HEK293 (cell line): ENCODE results near the gene MED29.

Source experiments
- BCL11A ChIP-seq: fragments of 450-650 bp; formaldehyde crosslinking; IDR thresholded peaks from 2 replicates; pipeline ENCODE4 v1.5.1; 2016; ENCODE audit warnings: low read depth, missing biosample characterization, missing genetic modification characterization
- GFI1B ChIP-seq: fragments of 450-650 bp; formaldehyde crosslinking; IDR thresholded peaks from 2 replicates; pipeline ENCODE4 v1.5.1; 2016; ENCODE audit warnings: missing biosample characterization, missing genetic modification characterization
- KLF10 ChIP-seq: fragments of 450-650 bp; IDR thresholded peaks from 2 replicates; pipeline ENCODE4 v1.5.1; 2018; ENCODE audit warnings: missing biosample characterization, mild to moderate bottlenecking, missing genetic modification characterization
- KLF16 ChIP-seq: fragments of 450-650 bp; formaldehyde crosslinking; IDR thresholded peaks from 2 replicates; pipeline ENCODE4 v1.5.1; 2017; ENCODE audit warnings: missing biosample characterization, missing genetic modification characterization
- KLF7 ChIP-seq: fragments of 450-650 bp; formaldehyde crosslinking; IDR thresholded peaks from 2 replicates; pipeline ENCODE4 v1.5.1; 2016; ENCODE audit warnings: missing biosample characterization, missing genetic modification characterization, borderline replicate concordance
- MYNN ChIP-seq: fragments of 450-650 bp; formaldehyde crosslinking; IDR thresholded peaks from 2 replicates; pipeline ENCODE4 v1.5.1; 2016; ENCODE audit warnings: missing biosample characterization, missing genetic modification characterization, borderline replicate concordance
- PRDM1 ChIP-seq: fragments of 450-650 bp; formaldehyde crosslinking; IDR thresholded peaks from 2 replicates; pipeline ENCODE4; 2016; ENCODE audit warnings: missing biosample characterization, missing genetic modification characterization
- ZBTB21 ChIP-seq: fragments of 450-650 bp; formaldehyde crosslinking; IDR thresholded peaks from 2 replicates; pipeline ENCODE4 v1.5.1; 2017; ENCODE audit warnings: missing biosample characterization, missing genetic modification characterization
- ZIC2 ChIP-seq: fragments of 450-650 bp; formaldehyde crosslinking; IDR thresholded peaks from 2 replicates; pipeline ENCODE4 v1.5.1; 2016; ENCODE audit warnings: missing biosample characterization, missing genetic modification characterization
- ZNF133 ChIP-seq: fragments of 450-650 bp; formaldehyde crosslinking; IDR thresholded peaks from 2 replicates; pipeline ENCODE4 v1.5.1; 2016; ENCODE audit warnings: missing biosample characterization, missing genetic modification characterization
- ZNF16 ChIP-seq: fragments of 450-650 bp; formaldehyde crosslinking; IDR thresholded peaks from 2 replicates; pipeline ENCODE4 v1.5.1; 2016; ENCODE audit warnings: low read depth, missing biosample characterization, missing genetic modification characterization
- ZNF169 ChIP-seq: fragments of 450-650 bp; formaldehyde crosslinking; IDR thresholded peaks from 2 replicates; pipeline ENCODE4 v1.5.1; 2016; ENCODE audit warnings: missing biosample characterization, missing genetic modification characterization
- ZNF266 ChIP-seq: fragments of 450-650 bp; formaldehyde crosslinking; IDR thresholded peaks from 2 replicates; pipeline ENCODE4 v1.5.1; 2016; ENCODE audit warnings: missing biosample characterization, missing genetic modification characterization, low read depth
- ZNF366 ChIP-seq: fragments of 450-650 bp; formaldehyde crosslinking; conservative IDR thresholded peaks from 2 replicates; pipeline ENCODE4 v1.5.1; 2016; ENCODE audit warnings: missing biosample characterization, missing genetic modification characterization
- ZNF391 ChIP-seq: fragments of 450-650 bp; formaldehyde crosslinking; IDR thresholded peaks from 2 replicates; pipeline ENCODE4 v1.5.1; 2016; ENCODE audit warnings: low read depth, missing biosample characterization, missing genetic modification characterization, borderline replicate concordance
- ZNF404 ChIP-seq: fragments of 450-650 bp; formaldehyde crosslinking; IDR thresholded peaks from 2 replicates; pipeline ENCODE4 v1.5.1; 2017; ENCODE audit warnings: missing biosample characterization, missing genetic modification characterization
- ZNF555 ChIP-seq: fragments of 450-650 bp; formaldehyde crosslinking; conservative IDR thresholded peaks from 2 replicates; pipeline ENCODE4 v1.5.1; 2017; ENCODE audit warnings: missing biosample characterization, mild to moderate bottlenecking, missing genetic modification characterization, inconsistent platforms
- ZNF561 ChIP-seq: fragments of 450-650 bp; IDR thresholded peaks from 2 replicates; pipeline ENCODE4 v1.5.1; 2018; ENCODE audit warnings: missing biosample characterization, missing genetic modification characterization, borderline replicate concordance
- ZNF654 ChIP-seq: fragments of 450-650 bp; formaldehyde crosslinking; IDR thresholded peaks from 2 replicates; pipeline ENCODE4 v1.5.1; 2016; ENCODE audit warnings: low read depth, missing biosample characterization, missing genetic modification characterization
- ZNF658 ChIP-seq: fragments of 450-650 bp; formaldehyde crosslinking; IDR thresholded peaks from 2 replicates; pipeline ENCODE4; 2016; ENCODE audit warnings: missing biosample characterization, missing genetic modification characterization
- ZNF660 ChIP-seq: fragments of 450-650 bp; IDR thresholded peaks from 2 replicates; pipeline ENCODE4 v1.5.1; 2018; ENCODE audit warnings: missing biosample characterization, mild to moderate bottlenecking, missing genetic modification characterization
- ZNF664 ChIP-seq: fragments of 450-650 bp; formaldehyde crosslinking; IDR thresholded peaks from 2 replicates; pipeline ENCODE4 v1.5.1; 2016; ENCODE audit warnings: missing biosample characterization, missing genetic modification characterization
- ZNF701 ChIP-seq: fragments of 450-650 bp; formaldehyde crosslinking; IDR thresholded peaks from 2 replicates; pipeline ENCODE4 v1.5.1; 2016; ENCODE audit warnings: missing biosample characterization, missing genetic modification characterization
- ZNF76 ChIP-seq: fragments of 450-650 bp; formaldehyde crosslinking; IDR thresholded peaks from 2 replicates; pipeline ENCODE4; 2016; ENCODE audit warnings: low read depth, missing biosample characterization, missing genetic modification characterization, borderline replicate concordance
- ZNF777 ChIP-seq: fragments of 450-650 bp; formaldehyde crosslinking; IDR thresholded peaks from 2 replicates; pipeline ENCODE4 v1.5.1; 2017; ENCODE audit warnings: missing biosample characterization, missing genetic modification characterization, borderline replicate concordance
- ZNF830 ChIP-seq: fragments of 450-650 bp; IDR thresholded peaks from 2 replicates; pipeline ENCODE4 v1.5.0; 2018; ENCODE audit warnings: missing biosample characterization, missing genetic modification characterization, low read depth, mild to moderate bottlenecking, moderate library complexity
- TF ChIP-seq, protein P1 (sequence below): fragments of 450-650 bp; IDR thresholded peaks from 2 replicates; pipeline ENCODE4 v1.5.1; 2018; ENCODE audit warnings: missing biosample characterization, mild to moderate bottlenecking, missing genetic modification characterization
- TF ChIP-seq, protein P2 (sequence below): fragments of 450-650 bp; formaldehyde crosslinking; IDR thresholded peaks from 2 replicates; pipeline ENCODE4 v1.5.1; 2016; ENCODE audit warnings: missing biosample characterization, missing genetic modification characterization
- TF ChIP-seq, protein P3 (sequence below): fragments of 450-650 bp; formaldehyde crosslinking; IDR thresholded peaks from 2 replicates; pipeline ENCODE4 v1.5.1; 2017; ENCODE audit warnings: missing biosample characterization, missing genetic modification characterization
- TF ChIP-seq, protein P4 (sequence below): IDR thresholded peaks from 2 replicates; pipeline ENCODE4 v1.6.1; 2011; ENCODE audit warnings: mild to moderate bottlenecking, low read depth, low read length, borderline replicate concordance
- TF ChIP-seq, protein P5 (sequence below): fragments of 450-650 bp; formaldehyde crosslinking; IDR thresholded peaks from 2 replicates; pipeline ENCODE4 v1.5.1; 2017; ENCODE audit warnings: missing biosample characterization, missing genetic modification characterization

The MED29 gene

DNA sequence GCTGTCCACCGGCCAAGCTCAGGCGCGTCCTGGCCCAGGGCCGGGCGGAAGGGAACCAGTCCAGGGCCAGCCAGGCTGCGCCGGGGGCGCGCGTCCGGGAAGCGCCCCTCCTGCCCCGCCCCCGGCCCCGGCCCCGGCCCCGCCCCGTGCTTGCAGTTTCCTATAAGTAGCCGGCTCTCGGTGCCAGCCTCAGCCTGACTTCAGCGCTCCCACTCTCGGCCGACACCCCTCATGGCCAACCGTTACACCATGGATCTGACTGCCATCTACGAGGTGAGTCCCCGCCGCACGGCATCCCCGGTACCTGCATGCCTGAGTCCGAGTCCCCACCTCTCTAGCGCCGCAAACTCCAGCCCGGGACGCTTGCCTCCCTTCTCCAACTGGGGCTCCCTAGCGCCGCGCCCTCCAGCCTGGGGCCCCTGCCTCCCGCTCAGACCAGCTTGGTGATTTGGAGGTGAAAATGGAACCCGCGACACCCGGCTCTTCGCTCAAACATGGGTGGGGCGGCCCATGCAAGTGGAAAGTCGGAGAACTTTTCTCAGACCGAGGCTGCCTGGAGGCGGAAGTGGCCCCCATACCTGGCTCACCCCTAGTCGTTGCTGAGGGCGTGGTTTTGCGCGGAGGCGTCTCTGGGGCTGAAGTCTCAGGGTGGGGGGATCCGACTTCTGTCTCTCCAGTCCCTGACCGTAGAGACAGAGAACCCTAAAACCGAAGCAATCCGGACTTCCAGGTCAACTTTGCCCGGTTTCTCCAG is 15.7 kb downstream of the MED29 start, which contains the start of gene ZFP36 (continued):
- TF ChIP-seq, protein P1, sequence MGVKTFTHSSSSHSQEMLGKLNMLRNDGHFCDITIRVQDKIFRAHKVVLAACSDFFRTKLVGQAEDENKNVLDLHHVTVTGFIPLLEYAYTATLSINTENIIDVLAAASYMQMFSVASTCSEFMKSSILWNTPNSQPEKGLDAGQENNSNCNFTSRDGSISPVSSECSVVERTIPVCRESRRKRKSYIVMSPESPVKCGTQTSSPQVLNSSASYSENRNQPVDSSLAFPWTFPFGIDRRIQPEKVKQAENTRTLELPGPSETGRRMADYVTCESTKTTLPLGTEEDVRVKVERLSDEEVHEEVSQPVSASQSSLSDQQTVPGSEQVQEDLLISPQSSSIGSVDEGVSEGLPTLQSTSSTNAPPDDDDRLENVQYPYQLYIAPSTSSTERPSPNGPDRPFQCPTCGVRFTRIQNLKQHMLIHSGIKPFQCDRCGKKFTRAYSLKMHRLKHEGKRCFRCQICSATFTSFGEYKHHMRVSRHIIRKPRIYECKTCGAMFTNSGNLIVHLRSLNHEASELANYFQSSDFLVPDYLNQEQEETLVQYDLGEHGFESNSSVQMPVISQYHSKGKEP (tag by site-specific recombination), result no peak
- no peak for TF ChIP-seq ZNF658 (tag by site-specific recombination)
- TF ChIP-seq, protein P2, sequence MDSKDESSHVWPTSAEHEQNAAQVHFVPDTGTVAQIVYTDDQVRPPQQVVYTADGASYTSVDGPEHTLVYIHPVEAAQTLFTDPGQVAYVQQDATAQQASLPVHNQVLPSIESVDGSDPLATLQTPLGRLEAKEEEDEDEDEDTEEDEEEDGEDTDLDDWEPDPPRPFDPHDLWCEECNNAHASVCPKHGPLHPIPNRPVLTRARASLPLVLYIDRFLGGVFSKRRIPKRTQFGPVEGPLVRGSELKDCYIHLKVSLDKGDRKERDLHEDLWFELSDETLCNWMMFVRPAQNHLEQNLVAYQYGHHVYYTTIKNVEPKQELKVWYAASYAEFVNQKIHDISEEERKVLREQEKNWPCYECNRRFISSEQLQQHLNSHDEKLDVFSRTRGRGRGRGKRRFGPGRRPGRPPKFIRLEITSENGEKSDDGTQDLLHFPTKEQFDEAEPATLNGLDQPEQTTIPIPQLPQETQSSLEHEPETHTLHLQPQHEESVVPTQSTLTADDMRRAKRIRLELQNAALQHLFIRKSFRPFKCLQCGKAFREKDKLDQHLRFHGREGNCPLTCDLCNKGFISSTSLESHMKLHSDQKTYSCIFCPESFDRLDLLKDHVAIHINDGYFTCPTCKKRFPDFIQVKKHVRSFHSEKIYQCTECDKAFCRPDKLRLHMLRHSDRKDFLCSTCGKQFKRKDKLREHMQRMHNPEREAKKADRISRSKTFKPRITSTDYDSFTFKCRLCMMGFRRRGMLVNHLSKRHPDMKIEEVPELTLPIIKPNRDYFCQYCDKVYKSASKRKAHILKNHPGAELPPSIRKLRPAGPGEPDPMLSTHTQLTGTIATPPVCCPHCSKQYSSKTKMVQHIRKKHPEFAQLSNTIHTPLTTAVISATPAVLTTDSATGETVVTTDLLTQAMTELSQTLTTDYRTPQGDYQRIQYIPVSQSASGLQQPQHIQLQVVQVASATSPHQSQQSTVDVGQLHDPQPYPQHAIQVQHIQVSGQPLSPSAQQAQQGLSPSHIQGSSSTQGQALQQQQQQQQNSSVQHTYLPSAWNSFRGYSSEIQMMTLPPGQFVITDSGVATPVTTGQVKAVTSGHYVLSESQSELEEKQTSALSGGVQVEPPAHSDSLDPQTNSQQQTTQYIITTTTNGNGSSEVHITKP (tag by site-specific recombination), result peak; percentile 87
- peak; percentile 93; the same call in 1 of the 2 replicates for TF ChIP-seq KLF7
- TF ChIP-seq ZNF169 (tag by site-specific recombination), result no peak
- no peak for TF ChIP-seq ZNF266
- no peak for TF ChIP-seq ZNF830
- TF ChIP-seq ZNF404 (tag by site-specific recombination), result no peak
- TF ChIP-seq, protein P3, sequence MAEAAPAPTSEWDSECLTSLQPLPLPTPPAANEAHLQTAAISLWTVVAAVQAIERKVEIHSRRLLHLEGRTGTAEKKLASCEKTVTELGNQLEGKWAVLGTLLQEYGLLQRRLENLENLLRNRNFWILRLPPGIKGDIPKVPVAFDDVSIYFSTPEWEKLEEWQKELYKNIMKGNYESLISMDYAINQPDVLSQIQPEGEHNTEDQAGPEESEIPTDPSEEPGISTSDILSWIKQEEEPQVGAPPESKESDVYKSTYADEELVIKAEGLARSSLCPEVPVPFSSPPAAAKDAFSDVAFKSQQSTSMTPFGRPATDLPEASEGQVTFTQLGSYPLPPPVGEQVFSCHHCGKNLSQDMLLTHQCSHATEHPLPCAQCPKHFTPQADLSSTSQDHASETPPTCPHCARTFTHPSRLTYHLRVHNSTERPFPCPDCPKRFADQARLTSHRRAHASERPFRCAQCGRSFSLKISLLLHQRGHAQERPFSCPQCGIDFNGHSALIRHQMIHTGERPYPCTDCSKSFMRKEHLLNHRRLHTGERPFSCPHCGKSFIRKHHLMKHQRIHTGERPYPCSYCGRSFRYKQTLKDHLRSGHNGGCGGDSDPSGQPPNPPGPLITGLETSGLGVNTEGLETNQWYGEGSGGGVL (tag by site-specific recombination), result peak; percentile 85
- peak; percentile 59; the same call in 1 of the 2 replicates for TF ChIP-seq PRDM1 (tag by site-specific recombination)
- TF ChIP-seq, protein P4, sequence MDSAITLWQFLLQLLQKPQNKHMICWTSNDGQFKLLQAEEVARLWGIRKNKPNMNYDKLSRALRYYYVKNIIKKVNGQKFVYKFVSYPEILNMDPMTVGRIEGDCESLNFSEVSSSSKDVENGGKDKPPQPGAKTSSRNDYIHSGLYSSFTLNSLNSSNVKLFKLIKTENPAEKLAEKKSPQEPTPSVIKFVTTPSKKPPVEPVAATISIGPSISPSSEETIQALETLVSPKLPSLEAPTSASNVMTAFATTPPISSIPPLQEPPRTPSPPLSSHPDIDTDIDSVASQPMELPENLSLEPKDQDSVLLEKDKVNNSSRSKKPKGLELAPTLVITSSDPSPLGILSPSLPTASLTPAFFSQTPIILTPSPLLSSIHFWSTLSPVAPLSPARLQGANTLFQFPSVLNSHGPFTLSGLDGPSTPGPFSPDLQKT, result no peak
- TF ChIP-seq ZIC2, result no peak
- TF ChIP-seq ZNF660 (tag by site-specific recombination), result peak; percentile 66; the same call in 1 of the 2 replicates
- peak; percentile 71; the same call in 1 of the 2 replicates for TF ChIP-seq ZNF16 (tag by site-specific recombination)
- TF ChIP-seq GFI1B (tag by site-specific recombination), result 0 out of 2 replicates have a peak, but pooled peaks have one; percentile 61
- peak; percentile 75; the same call in 1 of the 2 replicates for TF ChIP-seq KLF10
- 0 out of 2 replicates have a peak, but pooled peaks have one; percentile 27 for TF ChIP-seq ZNF76 (tag by site-specific recombination)
- no peak for TF ChIP-seq ZNF777 (tag by site-specific recombination)
- TF ChIP-seq ZNF366 (tag by site-specific recombination), result no peak; the same call in 1 of the 2 replicates
- 0 out of 2 replicates have a peak, but pooled peaks have one; percentile 69 for TF ChIP-seq KLF16 (tag by site-specific recombination)
- TF ChIP-seq ZNF654 (tag by site-specific recombination), result no peak
- peak; percentile 35; the same call in 1 of the 2 replicates for TF ChIP-seq BCL11A
- no peak for TF ChIP-seq ZNF133 (tag by site-specific recombination)
- TF ChIP-seq ZNF555 (tag by site-specific recombination), result no peak
- TF ChIP-seq MYNN (tag by site-specific recombination), result no peak
- no peak for TF ChIP-seq ZNF664 (tag by site-specific recombination)
- TF ChIP-seq, protein P5, sequence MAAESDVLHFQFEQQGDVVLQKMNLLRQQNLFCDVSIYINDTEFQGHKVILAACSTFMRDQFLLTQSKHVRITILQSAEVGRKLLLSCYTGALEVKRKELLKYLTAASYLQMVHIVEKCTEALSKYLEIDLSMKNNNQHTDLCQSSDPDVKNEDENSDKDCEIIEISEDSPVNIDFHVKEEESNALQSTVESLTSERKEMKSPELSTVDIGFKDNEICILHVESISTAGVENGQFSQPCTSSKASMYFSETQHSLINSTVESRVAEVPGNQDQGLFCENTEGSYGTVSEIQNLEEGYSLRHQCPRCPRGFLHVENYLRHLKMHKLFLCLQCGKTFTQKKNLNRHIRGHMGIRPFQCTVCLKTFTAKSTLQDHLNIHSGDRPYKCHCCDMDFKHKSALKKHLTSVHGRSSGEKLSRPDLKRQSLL (tag by site-specific recombination), result no peak
- TF ChIP-seq ZNF701 (tag by site-specific recombination), result no peak
- TF ChIP-seq ZNF561, result peak; percentile 88
- TF ChIP-seq ZBTB21 (tag by site-specific recombination), result no peak; the same call in 1 of the 2 replicates
- TF ChIP-seq ZNF391 (tag by site-specific recombination), result peak; percentile 94; the same call in 1 of the 2 replicates
